Neural progenitor cell (in vitro differentiated cells): ENCODE results near the gene ADCY2. TPM values are rescaled to one million over a fixed set of nuclear protein-coding genes. Genes with fewer than 3 reads are reported as not detected.

Experiments used
- DNase-seq: peaks from one replicate; pipeline ENCODE4 v3.0.0-alpha.2; 2016; ENCODE audit warnings: low spot score
- H2AFZ ChIP-seq: fragments of 200-600 bp; sonication (generic); replicated peaks from 2 replicates; pipeline ENCODE4 v1.6.1; 2016; ENCODE audit warnings: antibody characterized with exemption
- H3F3A ChIP-seq: fragments of 200-600 bp; sonication (generic); 2 replicates; pipeline ENCODE4 v1.6.1; 2016; ENCODE audit warnings: antibody characterized with exemption, low read depth
- H3K27ac ChIP-seq: fragments of 200-600 bp; sonication (generic); 2 replicates; pipeline ENCODE4 v1.5.1; 2016; ENCODE audit warnings: mild to moderate bottlenecking
- H3K27me3 ChIP-seq: fragments of 200-600 bp; sonication (generic); 2 replicates; pipeline ENCODE4 v1.6.1; 2016; ENCODE audit warnings: mild to moderate bottlenecking, moderate library complexity
- H3K36me3 ChIP-seq: fragments of 200-600 bp; sonication (generic); 2 replicates; pipeline ENCODE4 v1.5.1; 2016
- H3K4me1 ChIP-seq: fragments of 200-600 bp; sonication (generic); 2 replicates; pipeline ENCODE4 v1.6.1; 2016; ENCODE audit warnings: mixed run types
- H3K4me2 ChIP-seq: fragments of 200-600 bp; sonication (generic); 2 replicates; pipeline ENCODE4 v1.6.1; 2016
- H3K4me3 ChIP-seq: fragments of 200-600 bp; sonication (generic); 2 replicates; pipeline ENCODE4 v1.5.1; 2016
- H3K79me2 ChIP-seq: fragments of 200-600 bp; sonication (generic); 2 replicates; pipeline ENCODE4 v1.6.1; 2016; ENCODE audit warnings: low read depth
- H3K9ac ChIP-seq: fragments of 200-600 bp; sonication (generic); 2 replicates; pipeline ENCODE4 v1.6.1; 2016
- H3K9me3 ChIP-seq: fragments of 200-600 bp; sonication (generic); 2 replicates; pipeline ENCODE4 v1.5.1; 2016; ENCODE audit warnings: low read depth
- H4K20me1 ChIP-seq: fragments of 200-600 bp; sonication (generic); 2 replicates; pipeline ENCODE4 v1.6.1; 2016; ENCODE audit warnings: low read depth
- H3K27ac Mint-ChIP-seq: 3 replicates; pipeline ENCODE4 v1.8.0; 2021; ENCODE audit warnings: mixed read lengths
- H3K27me3 Mint-ChIP-seq: 2 replicates; pipeline ENCODE4 v1.8.0; 2022; ENCODE audit warnings: low read depth, mild to moderate bottlenecking, inconsistent platforms, moderate library complexity, mixed read lengths; ENCODE audit not compliant: insufficient read depth
- H3K36me3 Mint-ChIP-seq: 3 replicates; pipeline ENCODE4 v1.8.0; 2021; ENCODE audit warnings: mixed read lengths
- H3K4me1 Mint-ChIP-seq: 3 replicates; pipeline ENCODE4 v1.8.0; 2021; ENCODE audit warnings: mixed read lengths
- H3K4me3 Mint-ChIP-seq: 3 replicates; pipeline ENCODE4 v1.8.0; 2021; ENCODE audit warnings: mild to moderate bottlenecking, moderate library complexity, mixed read lengths
- H3K9me3 Mint-ChIP-seq: 3 replicates; pipeline ENCODE4 v1.8.0; 2020; ENCODE audit warnings: mixed read lengths
- CTCF ChIP-seq: fragments of 200-600 bp; sonication (generic); IDR thresholded peaks from 2 replicates; pipeline ENCODE4 v1.5.1; 2017; ENCODE audit warnings: antibody characterized with exemption, mild to moderate bottlenecking
- EZH2 ChIP-seq: fragments of 200-600 bp; sonication (generic); IDR thresholded peaks from 2 replicates; pipeline ENCODE4 v1.6.1; 2017; ENCODE audit warnings: antibody characterized with exemption, mild to moderate bottlenecking, moderate library complexity
- EZH2phosphoT487 ChIP-seq: fragments of 200-600 bp; sonication (generic); IDR thresholded peaks from 2 replicates; pipeline ENCODE4 v1.6.1; 2017; ENCODE audit warnings: antibody characterized with exemption
- total RNA-seq: library from RNA; depleted of rRNA; stranded (reverse); fragments of >200 nt; gene quantifications from 2 replicates; pipeline ENCODE4 v1.2.3, GENCODE V29; 2015; ENCODE audit warnings: low replicate concordance

Gene ADCY2
- total RNA-seq, 1 donor from 2014 or later: 1.2 TPM

- Histone ChIP-seq H4K20me1 (no peaks in the 10 kb centered on the region), H3K4me2 (no peak overlapping the region), H2AFZ (no peak overlapping the region), H3K9ac (no peak overlapping the region), H3K27me3 (no peaks in the 10 kb centered on the region), H3K27ac (no peak overlapping the region), H3K9me3 (no peaks in the 10 kb centered on the region), H3K36me3 (no peaks in the 10 kb centered on the region), H3K4me1 (no peaks in the 10 kb centered on the region), H3F3A (no peaks in the 10 kb centered on the region), H3K79me2 (no peaks in the 10 kb centered on the region), H3K4me3 (no peak overlapping the region)
- Mint-ChIP-seq H3K4me3 (no peak overlapping the region), H3K9me3 (peaks cover 6% of the 10 kb centered on the region), H3K36me3 (peaks cover 2% of the 10 kb centered on the region), H3K27me3 (peaks cover 3% of the 10 kb centered on the region), H3K27ac (no peak overlapping the region), H3K4me1 (peaks cover 15% of the 10 kb centered on the region)
- DNase-seq: no peak
- TF ChIP-seq EZH2phosphoT487 (no peak), EZH2 (no peak), CTCF (no peak)
These were observed 15.1 kb downstream of the ADCY2 start for GRCh38 chr5:7410936-7411511.

GRCh38 chr5:7412409-7412808, 16.5 kb downstream of the ADCY2 start:
- Histone ChIP-seq H3K27me3 (no peaks in the 10 kb centered on the region), H3K4me3 (no peak overlapping the region), H3K9ac (no peak overlapping the region), H3K4me1 (no peaks in the 10 kb centered on the region), H3F3A (no peaks in the 10 kb centered on the region), H4K20me1 (no peaks in the 10 kb centered on the region), H3K9me3 (no peaks in the 10 kb centered on the region), H3K36me3 (no peaks in the 10 kb centered on the region), H3K27ac (no peak overlapping the region), H3K4me2 (no peak overlapping the region), H2AFZ (no peak overlapping the region), H3K79me2 (no peaks in the 10 kb centered on the region)
- Mint-ChIP-seq H3K36me3 (peaks cover 2% of the 10 kb centered on the region), H3K27me3 (peaks cover 3% of the 10 kb centered on the region), H3K9me3 (peaks cover 6% of the 10 kb centered on the region), H3K4me3 (no peak overlapping the region), H3K27ac (peak overlapping the region; percentile 89), H3K4me1 (peaks cover 15% of the 10 kb centered on the region)
- no peak for TF ChIP-seq EZH2
- TF ChIP-seq CTCF: no peak
- TF ChIP-seq EZH2phosphoT487: no peak
- no peak for DNase-seq

- no peak overlapping the region for H3K27ac Mint-ChIP-seq
- Histone ChIP-seq H3K27ac (no peak overlapping the region), H3F3A (peaks cover 1% of the 10 kb centered on the region), H2AFZ (no peak overlapping the region), H3K4me1 (peaks cover under 1% of the 10 kb centered on the region), H3K4me2 (no peak overlapping the region), H3K79me2 (no peaks in the 10 kb centered on the region), H3K9ac (no peak overlapping the region), H3K36me3 (no peaks in the 10 kb centered on the region), H3K27me3 (peaks cover under 1% of the 10 kb centered on the region), H3K4me3 (no peak overlapping the region), H3K9me3 (no peaks in the 10 kb centered on the region), H4K20me1 (no peaks in the 10 kb centered on the region)
- TF ChIP-seq CTCF: no peak
- no peak for TF ChIP-seq EZH2
- TF ChIP-seq EZH2phosphoT487: no peak
- peaks cover 6% of the 10 kb centered on the region for H3K9me3 Mint-ChIP-seq
- H3K36me3 Mint-ChIP-seq: peaks cover 2% of the 10 kb centered on the region
- peaks cover 29% of the 10 kb centered on the region for H3K4me1 Mint-ChIP-seq
- peaks cover 3% of the 10 kb centered on the region for H3K27me3 Mint-ChIP-seq
- no peak for DNase-seq
- no peak overlapping the region for H3K4me3 Mint-ChIP-seq
These were observed 19.2 kb downstream of the ADCY2 start for GRCh38 chr5:7415123-7415522.
